DND-41 (cell line): ENCODE results near the gene DDX51.

Source experiments
- EZH2 ChIP-seq: IDR thresholded peaks from 3 replicates; pipeline ENCODE4 v1.6.1; 2012; ENCODE audit warnings: borderline replicate concordance, low read depth, mild to moderate bottlenecking, moderate library complexity, low read length, inconsistent platforms; ENCODE audit not compliant: severe bottlenecking
- TF ChIP-seq, protein P1 (sequence below): IDR thresholded peaks from 2 replicates; pipeline ENCODE4 v1.5.1; 2012; ENCODE audit warnings: borderline replicate concordance, low read length, moderate library complexity, mild to moderate bottlenecking; ENCODE audit not compliant: poor library complexity, severe bottlenecking; ENCODE audit errors: extremely low read depth

- TF ChIP-seq, protein P1, sequence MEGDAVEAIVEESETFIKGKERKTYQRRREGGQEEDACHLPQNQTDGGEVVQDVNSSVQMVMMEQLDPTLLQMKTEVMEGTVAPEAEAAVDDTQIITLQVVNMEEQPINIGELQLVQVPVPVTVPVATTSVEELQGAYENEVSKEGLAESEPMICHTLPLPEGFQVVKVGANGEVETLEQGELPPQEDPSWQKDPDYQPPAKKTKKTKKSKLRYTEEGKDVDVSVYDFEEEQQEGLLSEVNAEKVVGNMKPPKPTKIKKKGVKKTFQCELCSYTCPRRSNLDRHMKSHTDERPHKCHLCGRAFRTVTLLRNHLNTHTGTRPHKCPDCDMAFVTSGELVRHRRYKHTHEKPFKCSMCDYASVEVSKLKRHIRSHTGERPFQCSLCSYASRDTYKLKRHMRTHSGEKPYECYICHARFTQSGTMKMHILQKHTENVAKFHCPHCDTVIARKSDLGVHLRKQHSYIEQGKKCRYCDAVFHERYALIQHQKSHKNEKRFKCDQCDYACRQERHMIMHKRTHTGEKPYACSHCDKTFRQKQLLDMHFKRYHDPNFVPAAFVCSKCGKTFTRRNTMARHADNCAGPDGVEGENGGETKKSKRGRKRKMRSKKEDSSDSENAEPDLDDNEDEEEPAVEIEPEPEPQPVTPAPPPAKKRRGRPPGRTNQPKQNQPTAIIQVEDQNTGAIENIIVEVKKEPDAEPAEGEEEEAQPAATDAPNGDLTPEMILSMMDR, result no peak
- no peak for TF ChIP-seq EZH2
These were observed 22.0 kb upstream of the DDX51 start for GRCh38 chr12:132166093-132166492.
